Gastrocnemius medialis (tissue), 4 donors: ENCODE results near the gene LHFPL5.

ENCODE experiments used
- POLR2A ChIP-seq, 2 donors: fragments of 450-650 bp; IDR thresholded peaks; one replicate each; pipeline ENCODE4 v1.6.1; 2017; ENCODE audit warnings: antibody characterized with exemption in 2 of 2, mild to moderate bottlenecking in 2 of 2, moderate library complexity in 2 of 2
- TF ChIP-seq, protein P1 (sequence below), 5 experiments: fragments of 450-650 bp in 3 of 5; fragments of 200-600 bp in 2 of 5; sonication (generic) in 2 of 5; IDR thresholded peaks in 4 of 5; conservative IDR thresholded peaks in 1 of 5; 1 replicate in 4 of 5; 2 replicates in 1 of 5; pipeline ENCODE4 v1.5.1; 2016 to 2019; ENCODE audit warnings: antibody characterized with exemption in 5 of 5, mild to moderate bottlenecking in 3 of 5, moderate library complexity in 3 of 5

DNA sequence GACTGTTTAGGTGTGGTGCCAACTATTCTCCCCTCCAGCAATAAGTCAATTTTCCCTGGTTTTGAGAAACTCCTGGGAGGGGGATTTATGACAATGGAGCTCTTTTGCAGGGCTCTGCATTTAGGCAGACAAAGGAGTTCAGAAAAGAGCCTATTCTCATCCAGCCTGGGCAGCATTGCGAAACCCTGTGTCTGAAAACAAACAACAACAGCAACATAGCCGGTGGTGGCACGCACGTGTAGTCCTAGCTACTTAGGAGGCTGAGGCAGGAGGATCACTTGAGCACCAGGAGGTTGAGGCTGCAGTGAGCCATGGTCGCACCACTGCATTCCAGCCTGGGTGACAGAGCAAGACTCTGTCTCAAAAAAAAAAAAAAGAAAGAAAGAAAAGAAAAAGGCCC lies 14.5 kb upstream of the LHFPL5 start:
- TF ChIP-seq, protein P1, sequence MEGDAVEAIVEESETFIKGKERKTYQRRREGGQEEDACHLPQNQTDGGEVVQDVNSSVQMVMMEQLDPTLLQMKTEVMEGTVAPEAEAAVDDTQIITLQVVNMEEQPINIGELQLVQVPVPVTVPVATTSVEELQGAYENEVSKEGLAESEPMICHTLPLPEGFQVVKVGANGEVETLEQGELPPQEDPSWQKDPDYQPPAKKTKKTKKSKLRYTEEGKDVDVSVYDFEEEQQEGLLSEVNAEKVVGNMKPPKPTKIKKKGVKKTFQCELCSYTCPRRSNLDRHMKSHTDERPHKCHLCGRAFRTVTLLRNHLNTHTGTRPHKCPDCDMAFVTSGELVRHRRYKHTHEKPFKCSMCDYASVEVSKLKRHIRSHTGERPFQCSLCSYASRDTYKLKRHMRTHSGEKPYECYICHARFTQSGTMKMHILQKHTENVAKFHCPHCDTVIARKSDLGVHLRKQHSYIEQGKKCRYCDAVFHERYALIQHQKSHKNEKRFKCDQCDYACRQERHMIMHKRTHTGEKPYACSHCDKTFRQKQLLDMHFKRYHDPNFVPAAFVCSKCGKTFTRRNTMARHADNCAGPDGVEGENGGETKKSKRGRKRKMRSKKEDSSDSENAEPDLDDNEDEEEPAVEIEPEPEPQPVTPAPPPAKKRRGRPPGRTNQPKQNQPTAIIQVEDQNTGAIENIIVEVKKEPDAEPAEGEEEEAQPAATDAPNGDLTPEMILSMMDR (IDR thresholded peaks at IDR 0.05 in 4 of 5, conservative IDR thresholded peaks at IDR 0.05 in 1 of 5), result no peak
- no peak for TF ChIP-seq POLR2A (IDR thresholded peaks at IDR 0.05)
